Memory B cell (primary cell): ENCODE measurements around the gene SCN2B.

ENCODE experiments used
- ATAC-seq: fragments of 150-1000 bp; cut with Tn5 transposase; 2 replicates; pipeline ENCODE4 v1.10.0; 2021; ENCODE audit warnings: low read depth, mild to moderate bottlenecking, moderate library complexity
- DNase-seq, 2 donors: peaks; one replicate each; pipeline ENCODE4 v3.0.0; 2022; ENCODE audit warnings: low spot score in 2 of 2
- H3K27ac Mint-ChIP-seq: one replicate; pipeline ENCODE4 v1.8.0; 2022; ENCODE audit warnings: mild to moderate bottlenecking, moderate library complexity, mixed read lengths
- H3K27me3 Mint-ChIP-seq: one replicate; pipeline ENCODE4 v1.8.0; 2022; ENCODE audit warnings: mixed read lengths
- H3K36me3 Mint-ChIP-seq: one replicate; pipeline ENCODE4 v1.8.0; 2022; ENCODE audit warnings: mild to moderate bottlenecking, mixed read lengths
- H3K4me1 Mint-ChIP-seq: one replicate; pipeline ENCODE4 v1.8.0; 2022; ENCODE audit warnings: mixed read lengths
- H3K4me3 Mint-ChIP-seq: one replicate; pipeline ENCODE4 v1.8.0; 2022; ENCODE audit warnings: mild to moderate bottlenecking, moderate library complexity, mixed read lengths
- H3K9me3 Mint-ChIP-seq: one replicate; pipeline ENCODE4 v1.8.0; 2022; ENCODE audit warnings: mixed read lengths

Gene SCN2B

DNA sequence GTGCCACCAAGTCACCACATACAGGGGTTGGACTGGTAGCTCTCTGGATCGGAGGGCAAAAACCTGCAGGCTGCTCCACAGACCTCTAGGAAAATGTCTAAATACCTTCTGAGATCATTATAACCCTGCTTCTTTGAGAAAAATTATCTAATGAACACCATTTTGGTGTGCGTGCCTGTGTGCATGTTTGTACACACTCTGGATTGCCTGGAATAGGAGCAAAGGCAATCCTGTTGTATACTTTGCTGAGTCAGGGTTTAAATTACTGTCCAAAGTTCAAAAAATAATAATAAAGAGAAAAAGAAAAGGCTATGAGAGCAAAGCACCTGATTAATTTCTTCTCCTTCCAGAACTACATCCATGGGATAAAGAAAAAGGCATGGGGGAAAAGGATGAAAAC lies 37.3 kb upstream of the SCN2B start:
- H3K4me3 Mint-ChIP-seq = peak overlapping the region; percentile 49
- H3K27me3 Mint-ChIP-seq = peaks cover 16% of the 10 kb centered on the region
- peaks cover 34% of the 10 kb centered on the region for H3K4me1 Mint-ChIP-seq
- no peaks in the 10 kb centered on the region for H3K9me3 Mint-ChIP-seq
- no peak for ATAC-seq
- H3K27ac Mint-ChIP-seq = no peak overlapping the region
- H3K36me3 Mint-ChIP-seq = no peaks in the 10 kb centered on the region
- no peak for DNase-seq

DNA sequence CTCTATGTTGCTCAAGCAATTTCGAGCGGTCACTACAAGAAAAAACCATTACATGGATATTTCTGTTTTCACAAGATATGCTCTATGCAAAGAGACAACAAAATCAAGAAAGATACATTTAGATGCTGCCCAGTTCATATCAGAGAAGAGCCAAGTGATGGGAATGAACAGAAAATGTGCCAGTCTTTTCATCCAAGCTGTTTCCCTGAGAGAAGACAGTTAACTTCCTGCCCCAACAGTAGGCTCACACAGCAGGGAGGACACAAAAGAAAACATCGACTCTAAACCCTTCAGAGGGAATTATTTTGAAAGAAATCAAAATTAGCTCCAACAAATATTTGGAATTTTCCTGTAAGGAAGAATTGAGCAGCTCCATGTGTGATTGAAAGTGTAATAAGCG lies 36.8 kb upstream of the SCN2B start:
- no peaks in the 10 kb centered on the region for H3K9me3 Mint-ChIP-seq
- no peaks in the 10 kb centered on the region for H3K36me3 Mint-ChIP-seq
- peaks cover 13% of the 10 kb centered on the region for H3K27me3 Mint-ChIP-seq
- H3K4me3 Mint-ChIP-seq = no peak overlapping the region
- H3K4me1 Mint-ChIP-seq = peaks cover 34% of the 10 kb centered on the region
- no peak for DNase-seq
- no peak for ATAC-seq
- H3K27ac Mint-ChIP-seq = no peak overlapping the region

DNA sequence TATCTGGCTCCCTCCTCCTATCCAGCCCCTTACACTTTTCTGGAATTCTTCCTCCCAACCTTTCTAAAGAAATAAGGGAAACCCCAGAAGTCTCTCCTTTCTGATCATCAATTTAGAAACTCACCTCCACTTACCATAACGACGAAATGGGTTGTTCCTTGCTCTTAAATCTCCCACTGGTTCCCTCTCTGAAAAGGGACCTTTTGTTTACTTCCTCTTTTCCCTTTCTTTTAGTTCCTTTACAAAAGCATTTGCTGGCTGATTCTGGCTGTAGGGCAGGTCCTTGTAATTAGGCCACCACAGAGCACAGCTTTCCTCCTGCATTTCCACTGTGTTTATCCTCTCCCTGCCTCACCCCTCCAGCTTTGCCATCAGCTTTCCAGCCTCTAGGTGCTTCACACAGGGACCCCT lies 36.3 kb upstream of the SCN2B start:
- Mint-ChIP-seq H3K27me3 (peaks cover 14% of the 10 kb centered on the region), H3K9me3 (no peaks in the 10 kb centered on the region), H3K27ac (no peak overlapping the region), H3K4me1 (peaks cover 34% of the 10 kb centered on the region), H3K4me3 (no peak overlapping the region), H3K36me3 (no peaks in the 10 kb centered on the region)
- ATAC-seq (no peak), DNase-seq (no peak)

DNA sequence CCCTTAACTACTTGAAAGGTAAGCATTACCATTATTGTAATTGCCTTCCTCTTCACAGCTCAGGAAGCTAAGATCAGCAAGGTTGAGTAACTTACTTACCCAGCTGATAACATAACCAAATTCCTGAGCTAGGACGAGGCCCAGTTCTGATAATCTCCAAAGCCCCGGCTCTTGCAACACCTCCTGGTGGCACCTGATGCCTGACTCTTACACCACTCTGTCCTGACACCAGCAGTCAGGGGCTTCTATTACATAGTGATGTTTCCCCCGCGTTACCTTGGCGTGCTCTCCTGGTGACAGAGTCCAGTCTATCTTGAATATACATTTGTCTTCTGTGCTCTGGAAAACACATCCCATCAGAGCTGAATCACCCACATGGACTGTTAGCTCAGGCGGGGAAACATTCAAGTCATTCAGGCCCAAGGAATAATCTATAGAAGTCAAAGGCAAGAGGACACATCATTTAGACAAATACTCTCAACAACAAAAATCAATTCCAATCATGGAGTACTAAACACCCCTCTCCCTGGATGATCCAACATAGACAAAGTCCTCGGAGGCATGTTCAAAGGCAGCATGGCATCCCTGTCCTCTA lies 35.8 kb upstream of the SCN2B start:
- Mint-ChIP-seq H3K27me3 (peaks cover 14% of the 10 kb centered on the region), H3K36me3 (no peaks in the 10 kb centered on the region), H3K4me1 (peaks cover 34% of the 10 kb centered on the region), H3K9me3 (no peaks in the 10 kb centered on the region), H3K27ac (no peak overlapping the region), H3K4me3 (no peak overlapping the region)
- ATAC-seq = no peak
- DNase-seq = no peak

DNA sequence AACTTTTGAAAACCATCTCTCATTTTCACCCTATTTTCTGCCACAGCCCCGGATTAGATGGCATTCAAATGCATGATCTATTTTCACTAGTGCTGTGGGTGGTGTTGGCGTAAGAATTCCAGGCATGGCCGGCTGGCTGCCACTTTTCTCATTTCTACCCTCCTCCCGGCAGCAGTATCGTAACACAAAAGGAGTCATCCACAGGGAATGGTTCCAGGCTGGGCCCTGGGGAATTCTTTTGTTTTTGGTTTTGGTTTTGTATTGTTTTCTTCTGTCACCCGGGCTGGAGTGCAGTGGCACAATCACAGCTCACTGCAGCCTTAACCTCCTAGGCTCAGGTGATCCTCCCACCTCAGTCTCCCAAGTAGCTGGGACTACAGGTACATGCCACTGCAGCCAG lies 34.6 kb upstream of the SCN2B start:
- Mint-ChIP-seq H3K4me1 (peaks cover 33% of the 10 kb centered on the region), H3K36me3 (no peaks in the 10 kb centered on the region), H3K27ac (no peak overlapping the region), H3K9me3 (no peaks in the 10 kb centered on the region), H3K27me3 (peaks cover 14% of the 10 kb centered on the region), H3K4me3 (no peak overlapping the region)
- ATAC-seq = no peak
- DNase-seq = no peak

DNA sequence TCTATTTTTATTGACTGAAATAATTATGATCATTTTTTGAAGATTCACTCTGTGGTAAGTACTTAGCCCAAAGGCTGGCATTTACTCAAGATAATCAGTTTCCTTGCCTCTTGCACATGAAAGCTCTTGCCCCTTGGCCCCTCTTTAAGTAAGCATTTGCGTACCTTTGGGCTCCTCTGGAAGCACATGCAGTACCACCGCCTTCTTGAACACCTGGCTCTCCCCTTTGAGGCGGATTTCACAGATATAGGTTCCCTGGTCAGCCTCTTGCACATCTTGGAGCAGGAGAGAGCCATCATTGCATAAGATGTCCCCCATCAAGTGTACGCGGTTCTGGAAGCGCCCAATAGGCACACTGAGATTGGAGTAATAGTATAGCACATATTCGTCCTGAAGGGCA lies 33.9 kb upstream of the SCN2B start:
- H3K36me3 Mint-ChIP-seq = no peaks in the 10 kb centered on the region
- H3K4me1 Mint-ChIP-seq = peaks cover 31% of the 10 kb centered on the region
- no peaks in the 10 kb centered on the region for H3K9me3 Mint-ChIP-seq
- no peak for ATAC-seq
- H3K4me3 Mint-ChIP-seq = no peak overlapping the region
- peaks cover 16% of the 10 kb centered on the region for H3K27me3 Mint-ChIP-seq
- DNase-seq = no peak
- H3K27ac Mint-ChIP-seq = no peak overlapping the region

DNA sequence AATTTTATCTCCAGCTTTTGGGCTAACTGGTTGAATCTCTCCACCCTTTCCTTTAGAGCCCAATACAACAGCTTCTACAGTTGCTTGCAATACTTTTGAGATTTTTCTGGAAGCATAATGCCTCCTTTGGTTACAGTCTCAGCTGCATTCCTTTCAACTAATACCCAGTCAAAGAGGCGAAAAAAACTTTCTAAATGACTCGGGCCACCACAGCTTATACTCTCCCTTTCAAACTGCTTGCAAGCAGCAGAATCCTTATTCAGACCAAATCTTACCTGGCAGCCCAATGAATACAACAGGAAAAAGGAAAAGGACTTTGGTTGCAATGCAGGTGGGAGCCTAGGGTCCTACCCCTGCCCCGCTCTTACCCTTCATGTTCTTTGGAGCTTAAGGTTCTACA lies 32.6 kb upstream of the SCN2B start:
- Mint-ChIP-seq H3K9me3 (no peaks in the 10 kb centered on the region), H3K36me3 (no peaks in the 10 kb centered on the region), H3K27me3 (peaks cover 16% of the 10 kb centered on the region), H3K27ac (no peak overlapping the region), H3K4me3 (no peak overlapping the region), H3K4me1 (peaks cover 21% of the 10 kb centered on the region)
- no peak for DNase-seq
- ATAC-seq = no peak

DNA sequence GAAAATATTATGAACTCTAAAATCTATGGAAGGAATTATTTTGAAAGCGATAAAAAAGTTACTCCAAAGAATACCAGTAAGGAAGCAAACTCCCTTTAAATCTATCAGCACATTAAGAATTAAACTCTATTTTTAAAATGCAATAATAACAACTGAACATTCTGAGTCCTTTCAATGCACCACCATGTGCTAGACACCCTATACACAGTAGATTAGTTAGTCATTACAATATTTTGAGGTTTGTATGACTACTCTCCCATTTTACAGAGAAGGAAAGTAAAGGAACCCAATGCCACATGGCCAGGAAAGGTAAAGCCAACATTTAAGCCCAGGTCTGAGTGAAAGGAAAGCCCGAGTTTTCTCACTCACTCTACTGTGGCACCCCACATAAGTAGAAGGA lies 30.6 kb upstream of the SCN2B start:
- H3K4me3 Mint-ChIP-seq = no peak overlapping the region
- H3K4me1 Mint-ChIP-seq = peaks cover 10% of the 10 kb centered on the region
- H3K27me3 Mint-ChIP-seq = peaks cover 11% of the 10 kb centered on the region
- H3K9me3 Mint-ChIP-seq = no peaks in the 10 kb centered on the region
- DNase-seq (no peak), ATAC-seq (no peak)
- no peaks in the 10 kb centered on the region for H3K36me3 Mint-ChIP-seq
- no peak overlapping the region for H3K27ac Mint-ChIP-seq

DNA sequence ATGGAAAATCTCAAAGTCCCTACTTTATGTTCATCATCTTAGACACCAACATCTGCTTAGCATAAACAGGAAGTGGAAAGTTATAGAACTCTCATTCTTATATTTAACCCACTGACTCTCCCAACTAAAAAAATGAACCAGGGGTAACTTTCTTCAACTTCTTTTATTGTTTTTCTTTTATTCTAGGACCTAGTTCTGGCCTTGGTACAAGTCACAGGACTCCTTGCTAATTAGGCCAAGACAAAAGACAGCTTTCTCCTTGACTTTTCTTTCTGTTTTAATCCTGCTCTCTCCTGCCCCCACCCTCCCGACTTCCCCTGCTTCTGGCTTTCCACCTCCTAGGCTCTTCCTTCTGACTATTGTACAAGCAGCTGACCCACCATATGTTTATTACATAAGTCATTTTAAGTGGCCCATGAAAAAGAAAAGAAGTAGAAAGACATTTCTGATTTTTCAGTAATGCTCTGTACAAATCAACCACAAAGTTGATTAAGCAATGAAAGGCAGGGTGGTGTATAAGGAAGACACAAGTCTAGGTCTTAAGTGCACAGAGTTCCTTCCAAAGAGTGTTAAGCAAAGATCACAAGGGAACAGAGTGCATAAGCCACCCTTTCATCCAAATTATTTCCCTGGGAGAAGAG lies 30.1 kb upstream of the SCN2B start:
- peaks cover 11% of the 10 kb centered on the region for H3K27me3 Mint-ChIP-seq
- H3K4me3 Mint-ChIP-seq = no peak overlapping the region
- no peak overlapping the region for H3K27ac Mint-ChIP-seq
- no peak for ATAC-seq
- no peak for DNase-seq
- H3K9me3 Mint-ChIP-seq = no peaks in the 10 kb centered on the region
- H3K4me1 Mint-ChIP-seq = peaks cover 6% of the 10 kb centered on the region
- H3K36me3 Mint-ChIP-seq = no peaks in the 10 kb centered on the region

DNA sequence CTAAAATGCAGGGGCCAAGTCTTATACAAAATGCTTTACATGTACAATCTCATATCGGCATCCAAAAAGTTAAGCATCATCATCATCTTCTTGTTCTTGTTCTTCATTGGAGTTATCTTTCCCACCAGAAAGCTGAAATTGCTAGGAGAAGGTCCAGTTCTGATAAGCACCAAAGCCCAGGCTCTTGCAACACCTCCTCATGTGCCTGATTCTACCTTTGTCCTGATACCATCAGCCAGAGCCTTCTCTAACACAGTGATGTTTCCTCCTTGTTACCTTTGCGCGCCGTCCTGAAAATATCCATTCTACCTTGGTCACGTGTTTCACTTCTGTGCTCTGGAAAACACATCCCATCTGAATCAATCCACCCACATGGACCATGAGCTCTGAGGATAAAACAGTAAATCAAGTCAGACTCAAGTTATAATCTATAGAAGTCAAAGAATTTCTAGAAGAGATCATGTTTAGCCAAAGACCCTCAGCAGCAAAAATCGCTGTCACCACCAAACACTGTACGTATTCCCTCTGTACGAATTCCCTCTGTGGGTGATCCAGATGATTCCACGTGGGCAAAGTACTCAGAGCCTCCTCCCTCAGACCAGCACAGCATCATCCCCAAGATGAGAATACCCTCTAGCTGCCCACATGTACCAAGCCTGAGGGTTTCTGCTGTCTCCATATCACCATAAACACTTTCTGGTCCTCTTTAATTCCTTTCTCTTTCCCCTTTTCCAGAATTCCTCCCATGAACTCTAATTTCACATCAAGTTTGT lies 29.4 kb upstream of the SCN2B start:
- H3K27ac Mint-ChIP-seq = no peak overlapping the region
- no peaks in the 10 kb centered on the region for H3K9me3 Mint-ChIP-seq
- ATAC-seq (no peak), DNase-seq (no peak)
- no peak overlapping the region for H3K4me3 Mint-ChIP-seq
- H3K36me3 Mint-ChIP-seq = no peaks in the 10 kb centered on the region
- peaks cover 6% of the 10 kb centered on the region for H3K4me1 Mint-ChIP-seq
- H3K27me3 Mint-ChIP-seq = peaks cover 11% of the 10 kb centered on the region

DNA sequence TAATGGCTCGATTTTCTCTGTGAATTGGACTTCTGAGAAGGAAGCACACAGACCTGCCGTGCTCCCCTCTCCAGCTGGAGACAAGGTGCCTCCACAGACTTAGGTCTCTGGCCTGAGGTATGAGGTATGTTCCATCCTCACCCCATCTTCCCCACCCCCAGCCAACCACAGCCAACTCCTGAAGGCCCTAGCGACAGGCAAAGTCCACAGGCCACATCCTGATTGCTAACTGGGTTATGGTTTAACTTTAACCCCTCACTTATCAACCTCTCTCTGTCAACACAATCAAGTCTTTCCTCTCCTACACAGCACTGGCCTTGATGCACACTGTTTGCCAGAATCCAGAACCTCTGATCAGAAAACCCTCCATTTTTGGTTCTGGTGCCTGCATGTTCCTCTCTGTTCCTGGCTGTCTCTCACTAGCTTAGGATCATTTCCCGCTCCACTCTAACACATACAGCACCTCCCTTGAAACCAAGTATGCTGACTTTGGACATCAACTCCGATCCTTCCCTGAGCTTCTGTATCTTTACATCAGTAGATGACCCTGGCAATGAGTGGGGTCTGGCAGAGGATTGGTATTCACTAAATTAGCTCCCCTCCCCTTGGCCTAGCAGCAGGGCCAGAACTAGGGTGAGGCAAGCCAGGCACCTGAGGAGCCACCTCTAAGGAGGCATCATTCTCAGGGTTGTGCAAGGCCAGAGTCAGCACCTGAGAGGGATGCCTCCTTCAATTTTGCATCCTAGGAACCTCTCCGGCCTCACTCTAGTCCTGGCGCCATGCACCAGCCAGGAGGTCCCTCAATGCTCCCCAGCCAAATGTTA lies 26.4 kb upstream of the SCN2B start:
- Mint-ChIP-seq H3K4me3 (no peak overlapping the region), H3K4me1 (peaks cover 9% of the 10 kb centered on the region), H3K27ac (no peak overlapping the region), H3K9me3 (no peaks in the 10 kb centered on the region), H3K27me3 (peaks cover 7% of the 10 kb centered on the region), H3K36me3 (no peaks in the 10 kb centered on the region)
- DNase-seq = no peak
- ATAC-seq = no peak

DNA sequence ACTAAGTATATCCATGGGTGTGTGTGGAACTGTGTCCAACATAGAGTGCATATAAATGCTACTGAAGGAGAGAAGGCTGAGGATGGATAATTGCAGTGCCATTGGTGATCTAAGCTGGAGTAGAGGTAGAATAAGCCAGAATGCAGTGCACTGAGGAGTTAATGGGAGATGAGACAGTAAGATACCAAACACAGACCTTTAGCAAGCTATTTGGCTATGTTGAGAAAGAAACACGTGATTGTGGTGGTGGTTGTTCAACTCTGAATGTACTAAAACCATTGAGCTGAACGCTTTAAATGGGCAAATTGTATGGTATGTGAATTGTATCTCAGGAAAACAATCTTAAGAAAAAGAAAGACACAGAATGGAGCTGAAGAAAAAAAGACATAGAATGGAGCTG lies 25.5 kb upstream of the SCN2B start:
- Mint-ChIP-seq H3K36me3 (no peaks in the 10 kb centered on the region), H3K27me3 (peaks cover 6% of the 10 kb centered on the region), H3K27ac (no peak overlapping the region), H3K4me1 (peaks cover 9% of the 10 kb centered on the region), H3K9me3 (no peaks in the 10 kb centered on the region), H3K4me3 (no peak overlapping the region)
- DNase-seq (no peak), ATAC-seq (no peak)

DNA sequence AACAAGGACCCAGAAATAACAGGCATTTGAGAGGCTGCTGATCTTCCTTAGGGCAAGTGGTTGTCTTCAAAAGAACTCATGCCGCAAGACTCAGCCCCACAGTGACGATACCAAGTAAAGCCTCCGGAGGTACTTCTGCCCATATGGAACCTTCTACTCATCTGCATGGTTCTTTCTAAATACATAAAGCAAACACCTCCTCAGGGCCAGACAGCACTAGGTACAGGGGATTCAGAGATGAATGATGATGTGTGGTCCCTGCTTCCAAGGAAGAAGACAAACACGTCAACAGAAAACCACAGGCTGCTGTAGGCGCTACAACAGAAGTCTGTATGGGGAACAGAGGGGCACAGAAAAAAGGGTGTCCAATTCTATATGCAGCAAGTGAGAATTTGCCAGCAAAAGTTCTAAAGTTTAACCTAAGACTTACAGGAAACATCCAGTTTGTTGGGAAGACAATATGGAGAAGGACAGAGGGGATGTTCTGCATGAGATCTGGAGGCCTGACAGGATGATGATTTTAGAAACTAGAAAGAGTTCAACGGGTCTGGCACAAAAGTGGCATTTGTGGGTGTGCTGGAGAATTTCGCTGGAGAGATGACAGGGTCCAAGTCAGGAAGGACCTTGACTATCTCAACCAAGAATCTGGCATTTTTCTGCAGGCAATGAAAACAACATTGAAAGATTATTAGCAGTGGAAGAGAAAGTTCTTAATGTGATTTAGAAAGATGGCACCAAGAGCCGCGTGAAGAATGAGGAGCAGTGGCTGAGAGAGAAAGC lies 24.7 kb upstream of the SCN2B start:
- H3K36me3 Mint-ChIP-seq = no peaks in the 10 kb centered on the region

More for the DNA sequence above, 24.7 kb upstream of the SCN2B start:
- Mint-ChIP-seq H3K4me3 (no peak overlapping the region), H3K27me3 (peaks cover 3% of the 10 kb centered on the region), H3K4me1 (peaks cover 3% of the 10 kb centered on the region), H3K27ac (no peak overlapping the region), H3K9me3 (no peaks in the 10 kb centered on the region)
- DNase-seq (no peak), ATAC-seq (no peak)
